OCI-LY1 (cell line): ENCODE data around the gene SMCO1.
"Not testable (repeated sequence)": the region's sequence is repeated elsewhere in the genome, so short reads cannot be mapped to it uniquely, and the experiment has no call there.

Experiments
- CTCF ChIP-seq: fragments of 200-600 bp; sonication (generic), shearing (Covaris generic); IDR thresholded peaks from 2 replicates; pipeline ENCODE4 v1.5.1; 2017; ENCODE audit warnings: mild to moderate bottlenecking, antibody characterized with exemption, low read length, moderate library complexity, mixed read lengths
- EZH2 ChIP-seq: fragments of 200-600 bp; sonication (generic), shearing (Covaris generic); IDR thresholded peaks from 2 replicates; pipeline ENCODE4 v1.8.0; 2017; ENCODE audit warnings: borderline replicate concordance, mixed run types, mild to moderate bottlenecking, antibody characterized with exemption, low read length, moderate library complexity, mixed read lengths

GRCh38 chr3:196521291-196521690 lies 6.1 kb upstream of the SMCO1 start:
- TF ChIP-seq CTCF, EZH2: not testable (repeated sequence)
